Muscle of leg (tissue), 11 donors: Measurements from ENCODE around the gene GFPT1. TPM values are rescaled to one million over a fixed set of nuclear protein-coding genes. Genes with fewer than 3 reads are reported as not detected.
"Not testable (repeated sequence)": the region's sequence is repeated elsewhere in the genome, so short reads cannot be mapped to it uniquely, and the experiment has no call there.

Experiments
- DNase-seq: peaks from one replicate; pipeline ENCODE4 v3.0.0; 2013
- H3K27ac ChIP-seq: one replicate; pipeline ENCODE4 v1.5.1; 2013; ENCODE audit warnings: mild to moderate bottlenecking, low read length, control low read depth
- H3K27me3 ChIP-seq: one replicate; pipeline ENCODE4 v1.6.1; 2013; ENCODE audit warnings: low read length; ENCODE audit not compliant: control insufficient read depth, insufficient read depth
- H3K36me3 ChIP-seq: one replicate; pipeline ENCODE4 v1.6.1; 2013; ENCODE audit warnings: low read length; ENCODE audit not compliant: control insufficient read depth, insufficient read depth
- H3K4me1 ChIP-seq: one replicate; pipeline ENCODE4 v1.6.1; 2013; ENCODE audit warnings: low read length; ENCODE audit not compliant: control insufficient read depth, insufficient read depth
- H3K4me3 ChIP-seq: one replicate; pipeline ENCODE4 v1.5.1; 2013; ENCODE audit warnings: low read length, control low read depth
- H3K9me3 ChIP-seq: replicated peaks from 2 replicates; pipeline ENCODE4 v1.6.1; 2013; ENCODE audit warnings: low read depth, low read length; ENCODE audit not compliant: control insufficient read depth
- WGBS: methylation state at CpG from one replicate; pipeline ENCODE4 v1.1.5; 2013; ENCODE audit warnings: missing lambda C conversion rate; ENCODE audit not compliant: insufficient coverage; 5-methylcytosine and 5-hydroxymethylcytosine counted together
- polyA plus RNA-seq, 8 donors: library from polyadenylated mRNA; unstranded; fragments of 120-200 nt; gene quantifications; one replicate each; pipeline versions ENCODE4 v1.2.1 to v1.2.3, GENCODE V29; 2013; ENCODE audit warnings: inconsistent platforms in 1 of 8, low replicate concordance in 1 of 8; ENCODE audit not compliant: insufficient read length in 8 of 8, insufficient read depth in 1 of 8
- total RNA-seq: library from RNA; stranded (reverse); fragments of 120-200 nt; gene quantifications from one replicate; pipeline ENCODE4 v1.2.4, GENCODE V29; 2013

The GFPT1 gene
- total and polyA plus RNA-seq, 9 donors, result 20.0 to 39.2 (median 29.0) TPM

GRCh38 chr2:69372767-69373166 lies 14.3 kb downstream of the GFPT1 start:
- H3K4me3 ChIP-seq, result no peak overlapping the region
- no peaks in the 10 kb centered on the region for H3K9me3 ChIP-seq
- H3K27me3 ChIP-seq, result no peaks in the 10 kb centered on the region
- no peaks in the 10 kb centered on the region for H3K4me1 ChIP-seq
- H3K27ac ChIP-seq, result no peak overlapping the region
- H3K36me3 ChIP-seq, result peaks cover 37% of the 10 kb centered on the region
- no peak for DNase-seq

DNA sequence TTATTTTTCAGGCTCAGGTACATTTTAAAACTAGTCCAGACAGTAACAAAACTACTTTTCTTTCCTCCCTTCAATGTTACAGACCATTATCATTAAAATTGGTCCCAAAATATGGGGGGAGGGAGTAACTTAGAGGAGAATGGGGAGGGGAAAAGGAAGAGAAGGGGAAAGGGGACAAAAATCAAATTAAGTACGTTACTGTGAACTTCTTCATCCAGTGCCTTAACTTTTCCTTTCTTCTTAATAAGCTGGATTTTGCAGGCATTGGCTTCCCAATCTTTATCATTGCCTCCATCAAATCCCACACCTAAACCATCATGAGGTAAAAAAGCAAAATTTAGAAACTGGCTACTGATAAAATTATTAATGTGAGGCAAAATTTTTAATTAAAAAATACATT lies 17.2 kb downstream of the GFPT1 start:
- Histone ChIP-seq H3K4me1 (no peaks in the 10 kb centered on the region), H3K27me3 (no peaks in the 10 kb centered on the region), H3K36me3 (peaks cover 45% of the 10 kb centered on the region), H3K9me3 (no peaks in the 10 kb centered on the region), H3K27ac (no peak overlapping the region), H3K4me3 (no peak overlapping the region)
- no CpG with 5 or more reads among the region's 1 CpG for WGBS
- DNase-seq, result no peak

DNA sequence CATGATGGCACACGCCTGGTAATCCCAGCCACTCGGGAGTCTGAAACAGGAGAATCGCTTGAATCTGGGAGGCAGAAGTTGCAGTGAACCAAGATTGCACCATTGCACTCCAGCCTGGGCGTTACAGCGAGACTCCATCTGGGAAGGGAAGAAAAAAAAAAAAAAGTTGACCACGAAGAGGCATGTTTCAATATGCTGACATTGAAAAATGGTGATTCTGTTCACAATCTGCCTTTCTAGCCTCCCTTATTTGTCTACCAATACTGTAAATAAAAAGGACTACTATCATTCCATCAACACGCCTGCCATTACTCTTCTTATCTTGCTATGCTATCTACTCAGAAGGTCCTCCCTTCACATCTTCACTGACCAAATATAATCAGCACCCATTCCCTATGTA lies 18.4 kb downstream of the GFPT1 start:
- DNase-seq, result no peak
- WGBS, result 95% methylated on average over 4 of the region's 7 CpGs
- H3K36me3 ChIP-seq, result peaks cover 48% of the 10 kb centered on the region

DNA sequence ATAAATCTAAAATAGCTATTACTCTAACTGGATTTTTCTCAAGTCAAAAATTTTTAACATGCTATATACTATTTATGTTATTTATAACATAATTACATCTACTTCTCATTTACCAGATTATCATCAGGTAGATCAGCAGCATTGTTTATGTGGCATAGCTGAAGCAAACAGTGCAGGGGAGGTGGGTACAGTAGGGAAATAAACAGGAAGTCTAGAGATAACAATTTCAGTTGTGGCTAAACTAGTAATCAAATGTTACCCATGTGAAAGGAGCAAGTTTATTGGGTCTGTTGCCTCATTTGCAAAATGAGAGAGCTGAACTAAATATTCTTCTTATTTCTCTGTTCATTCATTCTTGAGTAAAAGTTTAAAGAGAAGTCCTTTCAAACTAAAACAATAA lies 27.7 kb downstream of the GFPT1 start:
- Histone ChIP-seq H3K4me1 (no peaks in the 10 kb centered on the region), H3K4me3 (no peak overlapping the region), H3K9me3 (no peaks in the 10 kb centered on the region), H3K27me3 (no peaks in the 10 kb centered on the region), H3K36me3 (peaks cover 55% of the 10 kb centered on the region), H3K27ac (no peak overlapping the region)
- no peak for DNase-seq

More for the DNA sequence above, 18.4 kb downstream of the GFPT1 start:
- Histone ChIP-seq H3K4me1 (no peaks in the 10 kb centered on the region), H3K4me3 (no peak overlapping the region), H3K9me3 (no peaks in the 10 kb centered on the region), H3K27ac (no peak overlapping the region), H3K27me3 (no peaks in the 10 kb centered on the region)

- WGBS, result no CpG with 5 or more reads among the region's 3 CpGs
- H3K36me3 ChIP-seq, result peaks cover 58% of the 10 kb centered on the region
- no peak for DNase-seq
- H3K27me3 ChIP-seq, result no peaks in the 10 kb centered on the region
- H3K27ac ChIP-seq, result no peak overlapping the region
- H3K4me3 ChIP-seq, result no peak overlapping the region
- H3K9me3 ChIP-seq, result no peaks in the 10 kb centered on the region
- H3K4me1 ChIP-seq, result no peaks in the 10 kb centered on the region
Measured at GRCh38 chr2:69358914-69359313, 28.1 kb downstream of the GFPT1 start.

DNA sequence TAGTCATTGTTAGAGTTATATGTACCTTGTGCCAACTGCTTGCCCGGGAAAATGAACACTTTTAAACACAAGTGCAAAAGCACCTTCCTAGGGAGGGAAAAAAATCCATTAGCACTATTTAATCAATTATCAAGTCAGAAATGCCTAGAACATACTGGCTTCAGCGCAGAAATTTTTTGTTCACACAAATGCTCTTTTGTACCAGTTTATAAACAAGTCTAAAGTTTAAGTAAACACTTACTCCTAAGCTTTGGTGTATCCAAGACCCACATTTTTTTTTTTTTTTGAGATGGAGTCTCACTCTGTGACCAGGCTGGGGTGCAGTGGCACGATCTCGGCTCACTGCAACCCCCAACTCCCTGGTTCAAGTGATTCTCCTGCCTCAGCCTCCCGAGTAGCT lies 30.6 kb downstream of the GFPT1 start:
- WGBS, result no CpG with 5 or more reads among the region's 5 CpGs
- Histone ChIP-seq H3K9me3 (no peaks in the 10 kb centered on the region), H3K27ac (no peak overlapping the region), H3K27me3 (no peaks in the 10 kb centered on the region), H3K4me1 (no peaks in the 10 kb centered on the region), H3K36me3 (peaks cover 51% of the 10 kb centered on the region), H3K4me3 (no peak overlapping the region)
- no peak for DNase-seq

- not testable (repeated sequence) for H3K4me3 ChIP-seq, DNase-seq, H3K4me1 ChIP-seq, H3K9me3 ChIP-seq, H3K27me3 ChIP-seq, H3K27ac ChIP-seq
- WGBS, result no CpG with 5 or more reads among the region's 3 CpGs
- H3K36me3 ChIP-seq, result peaks cover 45% of the 10 kb centered on the region
Measured at GRCh38 chr2:69354976-69355375, 32.1 kb downstream of the GFPT1 start.

GRCh38 chr2:69353360-69353759 lies 33.7 kb downstream of the GFPT1 start:
- no peaks in the 10 kb centered on the region for H3K27me3 ChIP-seq
- H3K36me3 ChIP-seq, result peaks cover 47% of the 10 kb centered on the region
- H3K27ac ChIP-seq, result no peak overlapping the region
- no peak for DNase-seq
- 95% methylated on average over 2 of the region's 5 CpGs for WGBS
- no peaks in the 10 kb centered on the region for H3K4me1 ChIP-seq
- no peak overlapping the region for H3K4me3 ChIP-seq
- H3K9me3 ChIP-seq, result no peaks in the 10 kb centered on the region

- Histone ChIP-seq H3K4me3 (no peak overlapping the region), H3K36me3 (peaks cover 54% of the 10 kb centered on the region), H3K27me3 (no peaks in the 10 kb centered on the region), H3K27ac (no peak overlapping the region), H3K4me1 (no peaks in the 10 kb centered on the region), H3K9me3 (no peaks in the 10 kb centered on the region)
- DNase-seq, result no peak
- WGBS, result 91% methylated on average over 1 of the region's 1 CpG
Measured at GRCh38 chr2:69348781-69349180, 38.2 kb downstream of the GFPT1 start.

DNA sequence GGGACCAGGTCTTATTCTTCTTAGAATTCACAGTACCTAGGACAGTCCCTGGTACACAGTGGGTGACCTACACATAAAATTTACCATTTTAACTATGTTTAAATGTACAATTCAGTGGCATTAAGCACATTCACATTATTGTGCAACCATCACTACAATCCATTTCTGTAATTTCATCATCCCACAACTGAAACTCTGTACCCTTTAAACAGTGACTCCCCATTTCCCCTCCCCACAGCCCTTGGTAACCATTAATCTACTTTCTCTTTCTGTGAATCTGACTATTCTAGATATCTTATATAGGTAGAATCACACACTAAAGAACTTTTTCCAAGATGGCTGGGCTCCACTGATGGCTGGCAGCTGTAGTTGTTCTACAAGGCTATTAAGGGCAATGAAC lies 41.6 kb downstream of the GFPT1 start:
- Histone ChIP-seq H3K27me3 (no peaks in the 10 kb centered on the region), H3K27ac (no peak overlapping the region), H3K4me1 (no peaks in the 10 kb centered on the region), H3K9me3 (no peaks in the 10 kb centered on the region), H3K4me3 (no peak overlapping the region), H3K36me3 (peaks cover 63% of the 10 kb centered on the region)
- no peak for DNase-seq

GRCh38 chr2:69344305-69344704 lies 42.7 kb downstream of the GFPT1 start:
- Histone ChIP-seq H3K36me3 (peaks cover 63% of the 10 kb centered on the region), H3K27me3 (no peaks in the 10 kb centered on the region), H3K4me3 (no peak overlapping the region), H3K9me3 (no peaks in the 10 kb centered on the region), H3K4me1 (no peaks in the 10 kb centered on the region), H3K27ac (no peak overlapping the region)
- DNase-seq, result no peak
